GM21576 (cell line): ENCODE results near the gene LDB3.
A peak's percentile ranks its signal among the peaks of the same experiment; 100 is the strongest.

ENCODE experiments used
- ATAC-seq: cut with Tn5 transposase; IDR thresholded peaks from one replicate; pipeline ENCODE4 v1.9.1; 2021; ENCODE audit warnings: mild to moderate bottlenecking, moderate library complexity; ENCODE audit not compliant: unreplicated experiment

The LDB3 gene

DNA sequence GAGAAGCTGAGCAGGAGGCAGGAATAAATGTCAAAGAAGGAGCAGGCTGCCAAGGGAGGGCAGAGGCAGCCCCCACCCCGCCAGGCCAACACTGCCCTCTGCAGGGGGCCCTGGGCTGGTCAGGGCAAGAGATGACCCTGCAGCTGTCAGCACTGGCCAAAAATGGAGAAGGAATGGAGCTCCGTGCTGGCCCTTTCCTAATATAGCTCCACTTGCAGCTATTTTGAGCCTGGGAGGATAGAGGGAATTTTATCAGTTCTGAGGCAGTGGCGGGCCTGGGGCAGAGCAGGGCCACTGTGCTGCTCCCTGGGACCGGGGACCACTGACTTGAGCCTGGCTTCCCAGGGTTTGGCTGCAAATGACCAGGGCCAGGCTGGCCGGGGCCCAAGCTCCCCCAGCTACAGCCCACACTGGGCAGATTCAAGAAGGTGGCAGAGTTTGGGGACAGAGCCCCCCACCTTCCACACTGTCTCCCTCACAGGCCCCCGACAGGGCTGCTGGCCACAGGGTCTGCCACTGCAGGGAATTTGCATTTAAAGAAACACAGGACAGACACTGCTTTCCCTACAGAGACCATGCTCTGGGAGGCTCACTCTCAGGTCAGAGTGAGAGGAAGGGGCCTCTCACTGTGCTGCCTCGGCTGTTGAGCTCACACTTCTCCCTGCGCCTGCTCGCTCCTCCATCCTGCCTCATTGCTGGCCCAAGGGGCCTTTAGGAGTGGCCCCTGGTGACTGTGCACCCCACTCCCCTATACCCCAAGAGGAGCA is 16.2 kb downstream of the LDB3 start:
- ATAC-seq, result no peak

DNA sequence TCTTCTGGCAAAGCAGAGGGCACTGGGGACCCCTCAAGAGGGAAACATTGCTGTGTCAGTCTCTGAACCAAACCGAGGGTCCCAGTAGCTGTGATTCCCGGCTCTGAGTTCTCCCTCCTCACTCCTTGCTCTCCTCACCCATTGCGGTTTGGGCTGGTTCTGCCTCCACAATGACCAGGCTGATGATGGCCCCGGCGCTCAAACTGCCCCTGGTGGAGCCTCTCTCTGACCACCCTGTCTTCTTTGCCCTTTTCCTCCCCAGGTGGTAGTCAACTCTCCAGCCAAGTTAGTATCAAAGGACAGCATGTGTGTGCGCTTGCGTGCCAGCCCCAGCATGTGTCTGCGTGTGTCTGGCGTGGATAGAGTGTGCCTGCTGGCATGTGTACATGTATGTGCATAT is 17.1 kb downstream of the LDB3 start:
- no peak for ATAC-seq

DNA sequence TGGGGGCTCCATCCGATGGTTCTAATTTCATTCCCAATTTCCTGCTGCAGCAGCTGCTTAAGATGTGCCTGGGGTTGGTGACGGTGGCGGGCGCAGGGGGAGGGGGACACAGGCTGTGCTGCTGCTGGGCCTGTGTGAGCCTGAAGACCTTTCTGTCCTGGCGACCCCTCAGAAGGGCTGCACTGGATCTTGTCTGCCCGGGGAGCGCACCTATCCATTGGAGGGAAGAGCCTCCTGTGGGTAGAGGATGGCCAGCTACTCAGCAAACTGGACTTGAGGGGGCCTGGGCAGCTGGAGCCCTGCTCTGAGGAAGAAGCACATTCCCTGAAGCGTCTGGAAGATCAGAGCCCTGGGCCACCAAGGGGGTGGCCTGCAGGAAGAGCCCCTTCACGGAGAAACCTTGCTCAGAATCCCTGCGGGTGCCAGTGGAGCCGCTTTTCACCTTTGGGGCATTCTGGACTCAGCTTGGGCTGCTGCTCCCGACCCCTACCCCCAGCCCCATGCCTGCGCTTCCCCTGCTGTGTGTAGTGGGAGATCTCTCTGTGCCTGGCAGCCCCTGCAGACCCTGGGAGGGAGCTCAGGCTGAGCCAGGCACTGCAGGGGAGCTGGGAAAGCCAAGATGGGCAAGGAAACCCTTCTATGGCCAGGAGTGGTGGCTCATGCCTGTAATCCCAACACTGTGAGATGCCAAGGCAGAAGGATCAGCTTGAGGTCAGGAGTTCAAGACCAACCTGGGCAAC is 17.8 kb downstream of the LDB3 start:
- ATAC-seq, result no peak

DNA sequence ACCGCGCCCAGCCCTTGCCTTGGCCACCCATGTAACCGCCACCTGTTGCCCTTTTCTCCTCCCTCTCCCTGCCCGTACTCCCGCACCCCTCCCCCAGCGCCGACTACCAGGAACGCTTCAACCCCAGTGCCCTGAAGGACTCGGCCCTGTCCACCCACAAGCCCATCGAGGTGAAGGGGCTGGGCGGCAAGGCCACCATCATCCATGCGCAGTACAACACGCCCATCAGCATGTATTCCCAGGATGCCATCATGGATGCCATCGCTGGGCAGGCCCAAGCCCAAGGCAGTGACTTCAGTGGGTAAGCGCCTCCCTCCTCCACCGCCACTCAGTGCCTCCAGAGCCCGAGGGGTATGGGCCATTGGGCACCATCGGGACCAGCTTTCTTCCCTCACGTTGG is 18.7 kb downstream of the LDB3 start:
- no peak for ATAC-seq

DNA sequence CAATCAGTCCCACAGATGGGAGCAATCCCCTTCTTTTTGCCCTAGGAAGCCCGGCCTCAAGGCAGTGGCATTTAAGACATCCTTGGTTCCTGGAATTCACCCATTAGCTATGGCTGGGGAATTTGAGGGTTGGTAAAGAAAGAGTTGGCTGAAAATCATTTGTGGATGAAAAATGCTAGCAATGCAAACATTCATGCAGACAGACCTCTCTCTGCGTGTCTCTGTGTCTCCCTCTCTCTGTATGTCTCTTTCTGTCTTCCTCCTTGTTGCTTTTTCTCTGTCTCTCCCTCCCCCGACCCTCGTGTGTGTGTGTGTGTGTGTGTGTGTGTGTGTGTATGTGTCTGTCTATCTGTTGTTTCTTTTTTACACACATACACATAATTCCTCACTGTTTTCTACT is 19.4 kb downstream of the LDB3 start:
- ATAC-seq, result no peak

DNA sequence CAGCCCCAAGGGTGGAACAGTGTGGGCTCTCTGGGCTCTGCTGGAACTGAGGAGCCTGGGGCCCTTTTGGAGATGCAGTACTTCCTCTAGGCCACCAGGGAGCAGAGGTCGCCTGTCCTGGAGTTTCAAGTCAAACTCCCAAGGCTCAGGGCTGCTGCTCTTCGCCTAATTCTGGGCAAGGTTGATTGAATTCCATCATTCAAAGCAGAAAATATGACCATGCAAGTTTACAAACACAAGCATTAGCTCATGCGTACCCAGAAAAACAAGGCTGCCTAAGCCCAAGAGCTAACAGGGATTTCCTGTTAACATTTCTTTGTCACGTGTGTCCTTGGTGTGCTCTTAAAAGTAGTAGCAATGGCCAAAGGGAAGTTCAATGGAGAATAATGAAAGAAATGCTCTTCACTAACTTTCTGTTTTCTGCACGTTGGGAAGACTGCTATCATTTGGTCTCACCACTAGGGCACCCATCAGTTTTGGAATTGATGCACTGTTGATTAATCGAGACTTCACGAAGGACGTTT is 20.1 kb downstream of the LDB3 start:
- peak; percentile 80 for ATAC-seq

DNA sequence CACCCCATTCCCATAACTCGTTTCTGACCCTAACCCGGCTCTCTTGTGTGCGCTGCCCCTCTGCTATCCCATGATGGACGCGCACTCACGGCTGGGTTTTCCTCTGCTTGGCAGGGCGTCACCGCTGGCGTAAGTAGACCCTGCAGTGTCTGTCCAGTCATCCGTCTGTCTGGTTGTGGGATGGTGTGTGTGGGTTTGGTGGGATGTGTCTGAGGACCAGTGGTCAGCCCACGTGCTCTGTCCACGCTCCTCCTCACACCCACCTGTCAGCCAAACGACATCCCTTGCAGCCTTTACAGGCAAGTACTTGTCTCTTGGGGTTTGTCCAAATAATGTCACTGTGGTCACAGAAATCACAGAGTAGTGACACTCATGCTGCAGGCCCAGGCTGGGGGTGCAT is 20.8 kb downstream of the LDB3 start:
- no peak for ATAC-seq

DNA sequence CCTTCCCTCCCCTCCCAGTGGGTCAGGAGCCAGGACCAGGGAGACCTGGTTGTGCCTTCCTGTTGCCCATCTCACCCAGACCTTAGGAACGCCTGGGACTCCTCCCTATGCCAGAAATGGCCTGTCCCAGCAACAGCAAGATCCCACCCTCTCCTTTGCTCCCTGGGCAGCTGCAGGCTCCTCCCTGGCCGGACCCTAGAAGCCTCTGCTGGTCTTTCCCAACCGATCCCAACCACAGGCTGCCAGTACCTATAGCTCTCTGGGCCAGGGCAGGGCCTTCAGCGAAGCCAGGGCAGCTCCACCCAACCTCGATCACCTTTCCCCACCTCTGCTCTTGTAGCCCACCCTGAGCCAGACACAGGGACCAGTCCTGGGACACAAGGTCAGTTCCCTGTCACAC is 21.9 kb downstream of the LDB3 start:
- no peak for ATAC-seq

DNA sequence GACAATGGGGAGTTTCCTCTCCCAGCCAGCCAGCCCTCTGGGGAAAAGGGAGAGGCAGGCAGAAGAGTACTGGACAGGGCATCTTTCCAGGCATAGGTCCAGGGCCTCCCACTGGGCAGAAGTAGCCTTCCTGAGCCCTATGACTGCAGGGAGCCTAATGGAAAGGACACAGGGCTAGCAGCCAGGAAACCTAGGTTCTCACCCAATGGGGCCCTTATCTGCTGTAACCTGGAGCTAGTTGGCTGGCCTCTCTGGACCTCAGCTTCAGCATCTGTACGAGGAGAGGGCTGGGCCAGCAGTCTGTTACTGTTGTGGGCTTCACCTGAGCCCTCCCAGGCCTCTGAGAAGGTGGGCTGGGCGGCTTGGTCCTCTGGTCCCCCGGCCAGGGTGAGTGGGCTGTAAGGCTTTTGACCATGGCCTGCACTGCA is 22.4 kb downstream of the LDB3 start:
- ATAC-seq, result no peak

DNA sequence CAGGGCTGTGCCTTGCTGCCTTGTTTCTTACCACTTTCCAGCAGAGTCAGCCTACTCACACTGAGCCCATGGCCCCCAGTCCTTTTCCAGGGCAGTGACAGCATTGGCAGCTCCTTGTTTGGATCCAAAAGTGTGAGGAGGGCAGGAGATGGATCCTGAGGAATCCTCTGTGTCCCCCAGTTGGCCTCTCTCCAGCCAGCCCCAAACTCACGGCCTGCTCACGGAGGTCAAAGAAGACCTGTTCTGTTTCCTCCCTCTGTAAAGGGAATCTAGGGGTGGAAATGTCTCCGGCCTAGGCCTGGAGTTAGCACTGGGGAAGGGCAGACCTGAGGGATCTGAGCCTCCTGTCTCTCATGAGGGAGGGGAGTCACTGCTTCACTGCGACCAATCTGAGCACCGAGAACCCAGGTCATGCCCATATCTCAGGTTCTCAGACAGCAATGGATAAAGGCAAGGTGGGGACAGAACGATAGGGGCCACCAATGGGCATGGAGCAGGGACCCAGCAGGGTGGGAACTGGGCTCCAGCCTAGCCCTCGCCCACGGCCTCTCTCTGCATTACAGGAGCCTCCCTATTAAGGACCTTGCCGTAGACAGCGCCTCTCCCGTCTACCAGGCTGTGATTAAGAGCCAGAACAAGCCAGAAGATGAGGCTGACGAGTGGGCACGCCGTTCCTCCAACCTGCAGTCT is 23.2 kb downstream of the LDB3 start:
- no peak for ATAC-seq

DNA sequence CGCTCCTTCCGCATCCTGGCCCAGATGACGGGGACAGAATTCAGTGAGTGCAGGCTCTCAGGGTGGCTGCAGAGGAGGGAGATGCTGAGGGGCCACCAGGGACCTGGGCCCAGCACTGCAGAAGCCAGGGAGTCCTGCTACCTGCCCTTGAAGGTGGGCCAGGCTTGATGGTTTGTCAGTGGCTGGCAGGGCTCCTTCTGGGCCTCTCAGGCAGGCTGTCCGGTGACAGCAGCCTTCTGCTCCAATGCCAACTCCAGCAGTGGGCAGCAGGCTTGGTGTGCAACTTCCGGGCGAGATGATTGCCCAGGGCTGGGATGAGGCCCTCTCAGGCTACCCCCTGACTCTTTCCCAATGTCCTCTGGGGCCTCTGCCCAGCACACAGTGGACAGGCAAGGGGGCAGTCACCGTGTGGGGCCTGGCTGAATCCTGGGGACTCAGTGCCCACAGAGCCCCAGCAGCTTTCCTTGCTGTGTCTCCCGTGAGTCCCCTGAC is 23.8 kb downstream of the LDB3 start:
- no peak for ATAC-seq

DNA sequence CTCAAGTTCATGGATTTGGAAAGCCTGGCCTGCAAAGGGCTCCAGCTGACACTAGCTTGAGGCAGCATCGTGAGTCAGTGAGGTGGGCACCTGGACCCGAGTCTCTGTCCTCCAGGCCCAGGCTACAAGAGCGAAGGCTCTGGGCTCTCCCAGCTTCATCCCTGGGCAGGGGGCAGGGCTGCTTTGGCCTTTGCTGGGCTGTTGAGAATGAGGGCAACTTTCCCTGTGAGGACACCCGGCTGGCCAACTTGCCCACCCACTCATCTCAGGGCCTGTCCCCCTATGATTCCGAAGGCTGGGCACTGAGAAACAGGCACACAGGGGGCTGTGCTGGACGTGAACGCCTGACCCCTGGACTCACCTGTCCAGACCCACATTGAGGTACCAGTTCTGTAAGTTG is 24.4 kb downstream of the LDB3 start:
- no peak for ATAC-seq

DNA sequence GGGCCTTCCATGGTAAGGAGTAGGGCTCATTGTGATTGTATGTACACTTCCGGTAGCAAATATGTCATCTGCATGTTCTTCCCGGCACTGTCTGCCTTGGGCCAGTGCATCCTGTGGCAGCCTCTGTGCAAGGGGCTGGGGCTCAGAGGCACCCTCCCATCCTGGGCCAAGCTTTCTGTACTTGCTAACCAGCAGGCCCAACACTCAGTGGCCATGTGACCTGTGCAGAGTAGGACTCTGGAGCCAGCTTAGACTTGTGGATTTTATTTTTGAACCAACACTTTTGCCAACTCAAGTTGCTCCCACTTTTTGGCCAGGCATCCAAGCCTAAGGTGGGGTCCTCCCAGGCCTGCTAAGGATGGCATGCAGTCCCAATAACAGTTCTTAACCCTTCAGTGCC is 25.0 kb downstream of the LDB3 start:
- ATAC-seq, result no peak

DNA sequence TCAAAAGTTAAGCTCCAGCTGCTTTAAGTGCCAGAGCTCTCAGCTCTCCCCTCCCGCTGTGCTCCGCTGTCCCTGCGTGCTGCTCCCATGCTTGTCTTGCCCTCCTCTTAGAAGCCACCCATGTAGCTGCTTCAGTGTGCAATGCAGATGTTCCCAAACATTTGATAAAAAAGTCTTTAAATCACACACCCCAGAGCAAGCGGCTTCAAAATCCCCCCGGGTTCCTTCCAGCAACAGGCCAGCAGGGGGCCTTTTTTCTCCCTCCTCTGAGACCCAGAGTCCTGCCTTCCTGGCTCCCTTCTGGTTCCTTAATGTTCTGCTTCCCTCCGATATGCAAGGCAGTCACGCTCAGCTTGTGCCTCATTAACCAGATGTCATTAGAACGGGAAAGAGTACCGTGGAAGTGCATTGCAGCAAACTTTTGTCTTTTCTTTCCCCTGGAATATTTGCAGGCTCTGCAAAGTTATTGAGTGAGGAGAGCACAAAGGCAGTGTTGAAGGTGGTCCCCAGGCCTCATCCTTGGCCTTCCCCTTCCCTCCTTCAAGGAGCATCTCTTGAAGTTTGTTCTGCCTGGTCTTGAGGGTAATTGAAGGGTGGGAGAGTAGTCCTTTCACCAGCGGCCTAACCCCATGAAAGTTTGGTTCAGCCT is 25.5 kb downstream of the LDB3 start:
- ATAC-seq, result no peak

DNA sequence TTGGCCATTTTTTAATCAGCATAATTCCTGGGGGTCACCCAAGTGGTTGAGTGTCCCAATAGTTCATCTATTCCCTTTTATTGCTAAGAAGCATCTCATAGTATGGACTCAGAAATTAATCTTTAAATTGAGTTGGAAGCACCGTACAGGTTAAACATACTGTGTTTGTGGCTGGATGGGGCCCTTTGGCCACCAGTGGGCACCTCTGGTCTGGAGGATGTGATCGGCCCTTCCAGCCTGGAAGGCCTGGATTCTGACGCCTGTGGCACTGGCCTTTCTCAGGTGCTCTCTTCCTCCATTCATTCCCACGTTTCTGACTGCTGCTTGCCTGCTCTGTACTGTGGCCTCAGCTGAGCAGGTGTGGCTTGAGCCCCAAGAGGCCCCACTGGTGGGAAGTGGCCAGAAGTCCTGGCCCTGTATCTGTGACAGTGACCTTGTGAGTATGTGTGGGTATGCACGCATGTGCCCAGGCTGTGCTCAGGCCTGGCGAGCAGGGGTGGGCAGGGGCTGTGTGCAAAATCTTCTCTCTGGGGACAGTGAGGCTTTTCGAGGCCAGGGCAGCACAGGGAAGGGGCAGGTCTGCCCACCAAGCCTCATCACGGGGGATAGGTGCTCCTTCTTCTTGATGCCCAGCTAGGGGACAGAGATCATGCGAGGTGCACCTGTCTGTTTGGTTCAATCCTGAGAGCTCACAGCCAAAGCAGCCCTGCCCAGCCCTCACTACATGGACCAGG is 30.1 kb downstream of the LDB3 start:
- ATAC-seq, result no peak

DNA sequence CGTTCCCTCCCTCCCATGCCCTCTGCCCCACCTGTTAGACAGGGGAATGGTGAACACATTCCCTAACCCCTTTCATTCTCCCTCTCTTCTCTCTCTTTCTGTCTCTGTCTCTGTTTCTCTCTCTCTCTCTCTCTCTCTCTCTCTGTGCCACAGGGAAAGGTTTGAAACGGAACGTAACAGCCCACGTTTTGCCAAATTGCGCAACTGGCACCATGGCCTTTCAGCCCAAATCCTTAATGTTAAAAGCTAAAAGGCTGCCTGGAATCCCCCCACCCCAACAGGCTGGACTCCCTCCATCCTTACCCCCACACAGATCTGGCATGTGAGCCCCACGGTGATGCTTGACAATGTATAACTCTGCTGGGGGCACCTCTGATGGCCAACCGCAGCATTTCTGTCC is 30.8 kb downstream of the LDB3 start:
- ATAC-seq, result no peak

DNA sequence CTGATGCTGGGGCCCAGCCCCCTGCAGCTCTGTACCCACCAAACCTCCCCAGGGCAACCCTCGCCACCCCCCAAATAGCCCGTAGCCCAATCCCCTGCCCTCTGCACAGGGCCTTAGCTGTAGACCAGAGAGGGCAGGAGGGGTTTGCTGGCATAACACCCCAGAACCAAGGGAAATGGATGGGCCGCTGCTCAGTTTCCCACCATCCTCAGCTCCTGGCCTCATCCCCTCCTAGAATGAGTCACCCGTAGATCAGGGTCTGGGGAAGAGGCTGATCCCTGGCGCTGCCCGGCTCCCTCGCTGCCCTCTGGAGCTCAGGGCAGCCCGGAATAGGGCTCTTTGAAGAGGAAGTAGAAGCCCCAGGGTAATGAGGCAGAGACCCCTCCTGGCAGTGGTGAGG is 31.2 kb downstream of the LDB3 start:
- no peak for ATAC-seq

DNA sequence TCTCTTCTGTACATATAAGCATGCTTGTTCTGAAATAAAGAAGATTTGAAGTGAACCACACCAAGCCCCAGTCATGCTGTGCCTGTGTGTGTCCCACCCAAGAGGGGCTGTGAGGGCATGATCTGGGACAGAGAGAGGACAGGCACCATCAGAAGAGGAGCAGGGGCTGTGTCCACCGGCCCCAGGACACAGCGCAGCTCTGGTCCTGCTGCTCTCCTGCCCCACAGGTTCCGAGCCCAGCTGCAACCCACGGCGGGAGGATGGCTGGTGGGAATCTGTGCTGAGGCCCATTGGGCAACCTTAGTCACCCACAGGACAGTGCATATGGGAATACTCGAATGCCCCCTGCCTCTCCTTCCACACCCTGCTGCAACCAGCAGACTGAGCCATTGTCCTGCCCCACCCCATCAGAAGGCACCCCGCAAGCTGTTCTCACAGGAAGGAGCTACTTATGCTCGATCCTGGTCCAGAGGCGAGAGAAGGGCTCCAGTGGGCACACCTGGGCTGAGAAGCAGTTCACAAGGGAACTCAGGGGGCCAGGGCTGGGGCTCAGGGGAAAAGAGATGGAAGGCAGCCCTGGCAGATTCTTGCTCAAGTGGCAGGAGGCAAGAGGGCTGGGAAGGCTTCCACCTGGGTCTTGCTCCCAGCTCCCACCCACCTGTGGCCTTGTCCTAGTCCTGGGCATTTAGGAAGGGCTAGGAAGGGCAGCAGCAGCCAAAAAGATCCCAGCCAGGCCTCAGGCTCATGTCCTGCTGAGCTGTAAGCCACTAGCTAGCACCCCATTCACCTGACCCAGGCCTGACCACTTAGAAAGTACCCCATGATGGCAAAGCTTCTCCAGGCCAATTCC is 31.9 kb downstream of the LDB3 start:
- ATAC-seq, result no peak

DNA sequence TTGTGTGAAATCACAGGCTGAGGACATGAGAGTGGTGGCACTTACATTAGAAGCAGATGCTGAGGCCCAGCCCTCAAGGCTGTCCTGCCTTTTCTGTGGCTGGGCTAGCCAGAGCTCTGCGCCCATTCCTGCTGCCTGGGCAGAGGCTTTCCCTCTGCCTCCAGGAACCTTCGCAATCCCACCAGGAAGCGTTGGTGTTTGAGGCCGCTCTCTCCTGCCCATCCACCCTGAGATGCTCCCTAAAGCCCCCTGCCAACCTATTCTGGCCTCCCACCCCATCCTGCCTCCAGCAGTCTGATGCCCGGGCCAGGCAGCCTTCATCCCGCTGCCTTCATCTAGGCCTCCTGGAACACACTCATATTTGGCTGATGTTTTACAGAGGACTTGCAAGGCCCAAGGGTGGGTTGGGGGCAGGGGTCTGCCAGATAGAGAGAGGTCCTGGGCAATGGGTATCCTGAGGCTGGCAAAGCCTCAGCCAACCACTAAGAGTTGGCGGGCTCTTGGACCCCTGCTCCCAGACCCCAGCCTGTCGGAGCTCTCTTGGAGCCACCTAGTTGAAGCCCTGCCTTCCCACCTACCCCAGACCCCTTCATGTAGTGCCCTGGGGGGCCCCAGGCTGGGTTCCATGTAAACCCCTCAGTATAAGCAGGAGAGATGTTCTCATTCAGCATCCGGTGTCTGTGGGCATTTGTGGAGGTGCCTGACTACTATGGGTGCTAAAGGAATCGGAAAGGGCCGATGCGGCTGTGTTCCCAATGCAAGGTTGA is 32.7 kb downstream of the LDB3 start:
- ATAC-seq, result no peak
